ENCODE data around the gene KCNV2. TPM values are rescaled to one million over a fixed set of nuclear protein-coding genes. Genes with fewer than 3 reads are reported as not detected.

The KCNV2 gene
- total RNA-seq, 4 donors from 2014 or later: not detected

DNA sequence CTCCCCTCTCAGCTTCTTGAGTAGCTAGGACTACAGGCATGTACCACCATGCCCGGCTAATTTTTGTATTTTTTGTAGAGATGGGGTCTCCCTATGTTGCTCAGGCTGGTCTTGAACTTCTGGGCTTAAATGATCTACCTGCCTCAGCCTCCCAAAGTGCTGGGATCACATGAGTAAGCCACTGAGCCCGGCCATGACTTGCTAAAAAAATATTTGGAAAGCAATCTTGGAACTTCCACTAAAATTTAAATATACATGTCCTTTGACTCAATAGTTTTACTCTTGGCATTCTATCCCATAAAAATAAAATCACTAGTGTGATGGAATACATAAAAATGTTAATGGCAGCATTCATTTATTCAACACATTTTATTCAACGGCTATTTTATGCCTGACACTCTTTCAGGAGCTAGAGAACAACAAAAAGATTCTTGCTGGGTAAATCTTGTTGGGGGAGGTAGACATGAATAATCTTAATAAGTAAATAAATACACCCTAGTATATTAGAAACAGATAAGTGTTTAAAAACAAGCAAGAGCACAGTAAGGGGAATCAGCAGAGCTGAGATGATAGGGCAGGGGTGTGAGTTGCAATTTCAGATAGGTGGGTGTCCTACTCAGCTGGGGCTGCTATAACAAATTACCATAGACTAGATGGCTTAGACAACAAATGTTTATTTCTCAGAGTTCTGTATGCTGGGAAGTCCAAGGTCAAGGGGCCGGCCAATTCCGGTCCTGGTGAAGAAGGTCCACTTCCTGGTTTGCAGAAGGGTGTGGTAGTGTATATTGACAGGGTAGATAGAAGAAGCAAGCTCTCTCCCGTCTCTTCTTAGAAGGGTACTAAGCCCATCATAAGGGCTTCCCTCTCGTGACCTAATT is 50.7 kb downstream of the KCNV2 start:
- intact Hi-C loops (cut with DNase I): no loop called here
- Histone ChIP-seq H3K36me3 (peaks cover 0 to 49% (median 0%) of the 10 kb centered on the region in 3 donors), H3K4me3 (no peak overlapping the region), H3K27ac (no peak overlapping the region), H3K4me1 (peaks cover 0 to 18% (median 0%) of the 10 kb centered on the region in 3 donors), H3K9me3 (peaks cover 0 to 5% (median 0%) of the 10 kb centered on the region in 3 donors), H3K27me3 (no peaks in the 10 kb centered on the region)
- 72 to 74% methylated on average over 6 to 7 of the region's 7 CpGs for WGBS, 2 donors
- no peak for DNase-seq
- TF ChIP-seq CTCF (IDR thresholded peaks at IDR 0.05) (no peak), POLR2A (IDR thresholded peaks at IDR 0.05) (no peak)

DNA sequence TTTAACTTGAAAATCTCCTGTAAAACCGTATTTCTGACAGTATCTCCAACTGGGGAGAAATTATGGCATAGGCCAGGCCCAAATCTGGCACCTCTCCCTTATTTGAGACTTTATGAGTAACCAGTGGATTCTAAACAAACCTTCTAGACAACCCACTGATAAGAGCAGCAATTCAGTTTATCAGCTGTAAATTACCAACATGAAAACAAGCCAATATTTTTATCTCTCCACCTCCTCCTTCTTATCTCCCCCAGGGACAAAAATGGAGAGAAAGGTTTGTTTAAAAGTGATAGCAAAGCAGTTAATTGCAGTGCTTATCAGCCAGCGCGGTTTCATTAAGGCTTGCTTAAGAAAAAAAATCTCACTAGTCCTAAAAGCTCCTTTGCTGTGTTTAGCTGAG is 53.8 kb downstream of the KCNV2 start:
- WGBS, 2 donors: 81% methylated on average over 3 of the region's 3 CpGs
- peaks cover 0 to 18% (median 4%) of the 10 kb centered on the region in 3 donors for H3K9me3 ChIP-seq
- no peak overlapping the region for H3K4me3 ChIP-seq
- H3K27me3 ChIP-seq: no peaks in the 10 kb centered on the region
- no peak overlapping the region for H3K27ac ChIP-seq
- H3K36me3 ChIP-seq: peaks cover 0 to 80% (median 0%) of the 10 kb centered on the region in 3 donors
- DNase-seq: no peak
- intact Hi-C loops (cut with DNase I): no loop called here
- H3K4me1 ChIP-seq: peaks cover 0 to under 1% (median 0%) of the 10 kb centered on the region in 3 donors
- TF ChIP-seq CTCF (IDR thresholded peaks at IDR 0.05): no peak
- TF ChIP-seq POLR2A (IDR thresholded peaks at IDR 0.05): no peak

- DNase-seq: no peak
- no peak for TF ChIP-seq POLR2A (IDR thresholded peaks at IDR 0.05)
- no peak for TF ChIP-seq CTCF (IDR thresholded peaks at IDR 0.05)
- H3K36me3 ChIP-seq: peaks cover 0 to 86% (median 2%) of the 10 kb centered on the region in 3 donors
Measured at GRCh38 chr9:2771661-2772060, 54.4 kb downstream of the KCNV2 start.

GRCh38 chr9:2777454-2777853 is 60.1 kb downstream of the KCNV2 start:
- H3K9me3 ChIP-seq: peaks cover 0 to 36% (median 13%) of the 10 kb centered on the region in 3 donors
- H3K36me3 ChIP-seq: peaks cover 5 to 92% (median 6%) of the 10 kb centered on the region in 3 donors
- no peak for DNase-seq
- no peaks in the 10 kb centered on the region for H3K27me3 ChIP-seq
- intact Hi-C loops (cut with DNase I): no loop called here
- no peak for TF ChIP-seq POLR2A (IDR thresholded peaks at IDR 0.05)
- no peak for TF ChIP-seq CTCF (IDR thresholded peaks at IDR 0.05)
- H3K4me3 ChIP-seq: no peak overlapping the region
- no peak overlapping the region for H3K27ac ChIP-seq
- no peaks in the 10 kb centered on the region for H3K4me1 ChIP-seq
- WGBS, 2 donors: 92 to 98% methylated on average over 3 of the region's 3 CpGs

More at GRCh38 chr9:2771661-2772060, 54.4 kb downstream of the KCNV2 start:
- intact Hi-C loops (cut with DNase I): no loop called here
- no peak overlapping the region for H3K4me3 ChIP-seq
- H3K27me3 ChIP-seq: no peaks in the 10 kb centered on the region
- H3K9me3 ChIP-seq: peaks cover 0 to 24% (median 4%) of the 10 kb centered on the region in 3 donors
- H3K4me1 ChIP-seq: no peaks in the 10 kb centered on the region
- H3K27ac ChIP-seq: no peak overlapping the region

DNA sequence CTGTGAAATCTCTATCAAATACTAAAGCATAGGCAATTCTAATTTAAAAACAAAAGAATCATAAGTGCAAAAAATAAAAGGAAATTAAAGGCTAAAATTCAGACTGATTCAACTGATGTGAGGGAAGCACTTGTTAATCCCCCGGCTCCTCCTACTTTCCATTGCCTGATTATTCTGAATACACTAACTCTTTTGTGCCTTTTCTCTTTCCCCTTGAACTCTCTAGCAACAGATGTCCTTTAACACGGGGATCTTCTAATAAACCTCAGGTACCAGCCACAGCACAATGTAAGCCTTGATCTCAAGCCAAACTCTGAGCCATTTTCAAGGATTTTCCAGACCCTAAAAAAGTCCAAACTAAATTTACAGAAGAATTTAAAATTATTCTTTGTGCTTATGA is 61.5 kb downstream of the KCNV2 start:
- Histone ChIP-seq H3K36me3 (peaks cover 5 to 89% (median 6%) of the 10 kb centered on the region in 3 donors), H3K4me1 (no peaks in the 10 kb centered on the region)
- intact Hi-C loops (cut with DNase I): no loop called here

More for the DNA sequence above, 61.5 kb downstream of the KCNV2 start:
- Histone ChIP-seq H3K27me3 (no peaks in the 10 kb centered on the region), H3K9me3 (peaks cover 0 to 23% (median 13%) of the 10 kb centered on the region in 3 donors), H3K27ac (no peak overlapping the region), H3K4me3 (no peak overlapping the region)
- DNase-seq: no peak
- 73 to 86% methylated on average over 2 of the region's 2 CpGs for WGBS, 2 donors
- TF ChIP-seq CTCF (IDR thresholded peaks at IDR 0.05) (no peak), POLR2A (IDR thresholded peaks at IDR 0.05) (no peak)

Data from esophagus squamous epithelium (tissue), 5 donors.